Activated T-helper 1 cell treated with Interleukin-2 at 50 U/mL for 16 hours (primary cell): ENCODE results near the gene RTBDN.

ENCODE experiments used
- DNase-seq: peaks from one replicate; pipeline ENCODE4 v3.0.0-alpha.2; 2020; ENCODE audit warnings: low read depth

Gene RTBDN

GRCh38 chr19:12834566-12834943 lies at the start of gene RTBDN:
Gene RTBDN (minus strand): TSS chr19:12834579. CDS start chr19:12829979, 4,600 bp downstream.
- no peak for DNase-seq

DNA sequence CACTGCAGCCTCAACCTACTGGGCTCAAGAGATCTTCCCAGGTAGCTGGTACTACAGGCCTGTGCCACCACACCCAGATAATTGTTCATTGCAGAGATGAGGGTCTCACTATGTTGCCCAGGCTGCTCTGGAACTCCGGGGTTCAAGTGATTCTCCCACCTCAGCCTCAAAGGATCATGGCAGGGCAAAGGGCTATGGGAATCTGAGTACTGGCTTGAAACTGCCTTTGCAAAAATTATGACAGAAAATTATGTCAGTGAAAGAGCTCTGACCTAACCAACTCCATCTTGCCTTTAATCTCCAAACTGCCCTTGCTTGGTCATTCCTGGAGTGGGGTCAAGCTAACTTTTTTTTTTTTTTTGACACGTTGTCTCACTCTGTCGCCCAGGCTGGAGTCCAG lies 48.2 kb upstream of the RTBDN start:
- DNase-seq: no peak

GRCh38 chr19:12881172-12881808 lies 46.9 kb upstream of the RTBDN start, which contains the start of gene DNASE2:
Gene DNASE2 (minus strand): TSS chr19:12881449. CDS start chr19:12881375, 74 bp downstream.
- peak; percentile 79 for DNase-seq

DNA sequence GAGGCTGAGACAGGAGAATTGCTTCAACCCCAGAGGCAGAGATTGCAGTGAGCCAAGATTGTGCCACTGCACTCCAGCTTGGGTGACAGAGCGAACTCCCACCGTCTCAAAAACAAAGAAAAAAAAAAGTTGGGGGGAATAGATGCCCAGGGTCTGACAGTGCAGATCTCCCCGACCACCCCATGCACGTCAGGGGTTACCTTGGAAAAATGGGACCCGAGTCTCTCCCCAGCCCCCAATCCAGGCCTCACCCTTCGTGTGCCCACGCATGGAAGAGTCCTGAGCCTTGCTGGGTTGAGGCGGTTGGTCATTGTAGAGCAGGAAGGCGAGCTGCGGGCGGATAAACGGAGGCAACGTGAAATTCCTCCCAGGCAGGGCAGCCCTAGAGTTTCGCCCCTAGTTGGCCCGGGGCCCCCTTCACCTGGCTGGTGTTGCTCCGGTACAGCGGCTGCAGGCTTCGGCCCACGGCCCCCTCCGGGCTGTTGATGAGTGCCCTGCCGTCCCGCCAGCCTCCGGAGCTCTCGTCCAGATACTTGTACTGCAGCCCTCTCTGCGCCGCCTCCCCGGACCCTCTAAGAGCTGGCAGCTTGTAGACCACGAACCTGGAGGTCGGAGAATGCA lies 46.3 kb upstream of the RTBDN start:
- no peak for DNase-seq

DNA sequence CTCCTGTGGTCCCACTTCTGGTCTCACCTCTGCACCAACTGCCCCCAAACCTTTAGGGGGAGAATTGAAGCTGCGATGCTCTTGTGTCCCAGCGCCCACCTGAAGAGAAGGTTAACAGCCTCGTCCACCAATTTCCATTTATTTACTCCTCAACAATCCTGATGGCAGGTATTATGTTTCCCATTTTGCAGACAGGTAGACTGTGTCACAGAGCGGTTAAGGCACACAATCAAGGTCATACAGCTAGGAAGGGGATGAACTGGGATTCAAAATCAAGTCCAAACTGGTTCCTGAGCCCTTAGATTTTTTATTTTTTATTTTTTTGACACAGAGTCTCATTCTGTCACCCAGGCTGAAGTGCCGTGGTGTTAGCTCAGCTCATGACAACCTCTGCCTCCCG lies 40.7 kb upstream of the RTBDN start:
- DNase-seq: no peak

DNA sequence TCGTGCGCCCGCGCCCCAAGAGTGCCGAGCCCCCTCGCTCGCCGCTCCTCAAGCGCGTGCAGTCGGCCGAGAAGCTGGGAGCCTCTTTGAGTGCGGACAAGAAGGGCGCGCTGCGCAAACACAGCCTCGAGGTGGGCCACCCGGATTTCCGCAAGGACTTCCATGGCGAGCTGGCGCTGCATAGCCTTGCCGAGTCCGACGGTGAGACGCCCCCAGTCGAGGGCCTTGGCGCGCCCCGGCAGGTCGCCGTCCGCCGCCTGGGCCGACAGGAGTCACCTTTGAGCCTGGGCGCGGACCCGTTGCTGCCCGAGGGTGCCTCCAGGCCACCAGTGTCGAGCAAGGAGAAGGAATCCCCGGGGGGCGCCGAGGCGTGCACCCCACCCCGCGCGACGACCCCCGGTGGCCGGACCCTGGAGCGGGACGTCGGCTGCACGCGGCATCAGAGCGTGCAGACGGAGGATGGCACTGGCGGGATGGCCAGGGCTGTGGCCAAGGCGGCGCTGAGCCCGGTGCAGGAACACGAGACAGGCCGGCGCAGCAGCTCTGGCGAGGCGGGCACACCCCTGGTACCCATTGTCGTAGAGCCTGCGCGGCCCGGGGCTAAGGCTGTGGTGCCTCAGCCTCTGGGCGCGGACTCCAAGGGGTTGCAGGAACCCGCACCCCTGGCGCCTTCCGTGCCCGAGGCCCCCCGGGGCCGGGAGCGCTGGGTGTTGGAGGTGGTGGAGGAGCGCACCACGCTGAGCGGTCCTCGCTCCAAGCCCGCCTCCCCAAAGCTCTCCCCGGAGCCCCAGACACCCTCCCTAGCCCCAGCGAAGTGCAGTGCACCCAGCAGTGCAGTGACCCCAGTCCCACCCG lies 39.7 kb upstream of the RTBDN start:
- DNase-seq: no peak

- peak; percentile 33 for DNase-seq
These were observed 38.8 kb upstream of the RTBDN start for GRCh38 chr19:12872941-12873890.

- no peak for DNase-seq
These were observed 37.9 kb upstream of the RTBDN start for GRCh38 chr19:12872255-12872654.

GRCh38 chr19:12871681-12872080 lies 37.3 kb upstream of the RTBDN start:
- no peak for DNase-seq

DNA sequence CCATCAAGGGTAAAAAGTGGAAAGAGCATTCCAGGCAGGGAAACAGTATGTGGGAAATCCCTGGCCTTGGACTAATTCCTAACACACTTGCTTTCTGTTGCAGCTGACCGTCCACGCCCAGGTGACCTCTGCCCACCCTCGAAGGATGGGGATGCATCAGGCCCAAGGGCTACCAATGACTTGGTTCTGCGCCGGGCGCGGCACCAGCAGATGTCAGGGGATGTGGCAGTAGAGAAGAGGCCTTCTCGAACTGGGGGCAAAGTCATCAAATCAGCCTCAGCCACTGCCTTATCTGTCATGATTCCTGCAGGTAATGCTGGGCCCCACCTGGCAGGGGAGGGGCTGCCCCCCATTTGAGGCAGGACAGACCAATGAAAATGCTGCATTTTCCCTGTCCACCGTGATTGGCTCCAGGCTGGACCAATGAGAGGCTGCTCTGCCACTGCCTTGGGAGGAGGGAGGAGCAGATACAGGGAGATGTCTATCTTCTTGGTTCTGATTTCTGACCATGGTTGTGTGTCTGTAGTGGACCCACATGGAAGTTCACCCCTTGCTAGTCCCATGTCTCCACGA lies 34.2 kb upstream of the RTBDN start:
- DNase-seq: no peak

DNA sequence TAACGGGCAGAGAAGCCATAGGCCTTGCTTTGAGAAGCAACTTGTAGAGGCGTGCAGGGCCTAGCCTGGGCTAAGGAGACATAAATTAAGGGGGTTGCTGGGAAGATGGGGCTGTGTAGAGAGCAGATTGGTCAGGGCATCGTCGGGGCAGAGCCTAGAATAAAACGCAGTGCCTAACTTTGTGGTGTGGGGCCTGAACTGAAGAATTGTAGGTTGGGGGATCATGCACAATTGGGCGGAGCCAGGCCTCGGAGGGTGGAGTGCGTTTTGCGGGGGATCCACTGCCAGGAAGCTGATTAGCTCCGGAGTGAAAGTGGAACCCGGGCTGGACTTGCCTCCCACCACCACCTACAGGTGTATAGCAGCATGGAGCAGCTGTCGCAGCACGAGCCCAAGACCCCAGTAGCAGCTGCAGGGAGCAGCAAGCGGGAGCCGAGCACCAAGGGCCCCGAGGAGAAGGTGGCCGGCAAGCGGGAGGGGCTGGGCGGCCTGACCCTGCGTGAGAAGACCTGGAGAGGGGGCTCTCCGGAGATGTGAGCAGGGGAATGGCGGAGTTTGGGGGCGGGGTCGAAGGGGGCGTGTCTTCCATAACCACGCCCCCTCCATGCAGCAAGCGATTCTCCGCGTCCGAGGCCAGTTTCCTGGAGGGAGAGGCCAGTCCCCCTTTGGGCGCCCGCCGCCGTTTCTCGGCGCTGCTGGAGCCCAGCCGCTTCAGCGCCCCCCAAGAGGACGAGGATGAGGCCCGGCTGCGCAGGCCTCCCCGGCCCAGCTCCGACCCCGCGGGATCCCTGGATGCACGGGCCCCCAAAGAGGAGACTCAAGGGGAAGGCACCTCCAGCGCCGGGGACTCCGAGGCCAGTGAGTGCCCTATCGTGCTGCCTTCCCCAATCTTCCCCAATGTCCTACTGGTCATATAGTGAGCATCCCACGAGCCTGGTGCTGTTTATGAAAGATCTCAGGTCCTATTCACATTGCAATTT lies 33.0 kb upstream of the RTBDN start:
- peak; percentile 41 for DNase-seq

DNA sequence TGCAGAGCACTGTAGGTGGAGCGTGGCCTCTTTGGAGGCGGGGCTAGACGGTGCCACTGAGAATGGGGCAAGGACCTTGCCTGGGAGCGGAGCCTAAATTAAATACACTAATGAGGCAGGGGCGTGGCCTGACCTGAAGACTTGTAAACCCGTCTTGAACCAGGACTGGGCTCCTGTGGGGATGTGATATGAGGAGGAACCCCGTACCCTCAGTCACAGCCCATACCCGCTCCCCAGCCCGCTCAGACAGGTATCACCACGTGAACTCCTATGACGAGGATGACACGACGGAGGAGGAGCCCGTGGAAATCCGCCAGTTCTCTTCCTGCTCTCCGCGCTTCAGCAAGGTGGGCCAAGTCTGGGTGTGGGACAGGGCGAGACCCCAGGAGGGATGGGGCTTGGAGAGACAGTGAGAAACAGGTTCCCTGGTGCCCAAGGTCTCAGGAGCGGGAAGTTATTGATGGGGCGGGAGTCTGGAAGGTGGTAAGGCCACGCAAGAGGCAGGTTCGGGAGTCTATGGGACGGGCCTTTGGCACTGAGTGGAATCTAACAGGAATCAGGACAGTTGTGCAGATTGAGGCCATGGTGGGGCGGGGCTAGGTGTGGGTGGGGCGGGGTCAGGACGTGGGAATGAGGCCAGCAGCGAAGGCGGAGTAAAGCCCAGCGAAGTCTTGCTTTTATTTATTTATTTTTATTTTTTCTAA lies 32.2 kb upstream of the RTBDN start:
- DNase-seq: no peak

GRCh38 chr19:12865746-12866415 lies 31.5 kb upstream of the RTBDN start:
- no peak for DNase-seq

DNA sequence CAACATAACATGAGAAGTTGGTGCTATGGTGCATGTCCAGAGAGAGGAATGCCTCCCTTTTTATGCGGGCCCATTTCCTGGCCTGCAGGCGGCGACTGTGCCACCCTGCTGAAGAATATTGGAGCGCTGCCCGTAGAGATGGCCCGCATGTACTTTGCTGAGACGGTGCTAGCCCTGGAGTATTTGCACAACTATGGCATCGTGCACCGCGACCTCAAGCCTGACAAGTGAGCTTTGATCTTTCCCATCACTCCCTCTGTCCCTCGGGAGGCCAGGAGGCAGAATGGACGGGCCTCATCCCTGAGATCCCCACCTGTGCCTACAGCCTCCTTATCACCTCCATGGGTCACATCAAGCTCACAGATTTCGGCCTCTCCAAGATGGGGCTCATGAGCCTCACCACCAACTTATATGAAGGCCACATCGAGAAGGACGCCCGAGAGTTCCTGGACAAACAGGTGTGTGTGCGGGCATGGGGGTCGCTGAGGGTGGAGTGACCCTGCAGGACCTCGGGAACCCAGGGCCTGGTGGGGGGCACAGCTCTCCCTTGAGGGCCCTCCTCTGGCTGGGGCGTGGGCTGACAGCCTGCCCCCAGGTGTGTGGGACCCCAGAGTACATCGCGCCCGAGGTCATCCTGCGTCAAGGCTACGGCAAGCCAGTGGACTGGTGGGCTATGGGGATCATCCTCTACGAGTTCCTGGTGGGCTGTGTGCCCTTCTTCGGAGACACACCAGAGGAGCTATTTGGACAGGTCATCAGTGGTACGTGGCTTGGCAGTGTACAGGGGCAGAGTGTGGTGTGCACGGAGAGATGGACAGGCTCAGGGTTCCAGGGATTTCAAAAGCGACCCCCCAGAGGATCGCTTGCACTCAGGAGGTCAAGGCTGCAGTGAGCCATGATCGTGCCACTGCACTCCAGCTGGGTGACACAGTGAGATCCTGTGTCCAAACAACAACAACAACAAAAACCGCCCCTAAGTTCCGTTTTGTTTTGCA lies 30.6 kb upstream of the RTBDN start:
- no peak for DNase-seq

GRCh38 chr19:12864143-12864542 lies 29.8 kb upstream of the RTBDN start:
- DNase-seq: no peak

DNA sequence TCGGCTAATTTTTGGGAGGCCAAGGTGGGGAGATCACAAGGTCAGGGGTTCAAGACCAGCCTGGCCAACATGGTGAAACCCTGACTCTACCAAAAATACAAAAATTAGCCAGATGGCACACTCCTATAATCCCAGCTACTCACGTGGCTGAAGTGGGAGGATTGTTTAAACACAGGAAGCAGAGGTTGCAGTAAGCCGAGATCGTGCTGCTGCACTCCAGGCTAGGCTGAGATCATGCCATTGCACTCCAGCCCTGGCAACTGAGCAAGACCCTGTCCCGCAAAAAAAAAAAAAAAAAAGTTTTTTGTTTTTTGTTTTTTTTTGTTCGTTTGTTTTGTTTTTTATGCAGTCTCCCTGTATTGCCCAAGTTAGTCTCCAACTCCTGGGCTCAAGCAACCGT lies 25.2 kb upstream of the RTBDN start:
- DNase-seq: no peak

GRCh38 chr19:12858041-12858928 lies 23.9 kb upstream of the RTBDN start:
- DNase-seq: no peak
